CD4-positive, alpha-beta T cell treated with Interleukin-6 at 100 ng/mL for 8 hours (primary cell): ENCODE results near the gene LRRC8E.
A peak's percentile ranks its signal among the peaks of the same experiment; 100 is the strongest.

Experiments
- DNase-seq: peaks from one replicate; pipeline ENCODE4 v3.0.0-alpha.2; 2020; ENCODE audit warnings: mixed read lengths, low spot score

Gene LRRC8E

DNA sequence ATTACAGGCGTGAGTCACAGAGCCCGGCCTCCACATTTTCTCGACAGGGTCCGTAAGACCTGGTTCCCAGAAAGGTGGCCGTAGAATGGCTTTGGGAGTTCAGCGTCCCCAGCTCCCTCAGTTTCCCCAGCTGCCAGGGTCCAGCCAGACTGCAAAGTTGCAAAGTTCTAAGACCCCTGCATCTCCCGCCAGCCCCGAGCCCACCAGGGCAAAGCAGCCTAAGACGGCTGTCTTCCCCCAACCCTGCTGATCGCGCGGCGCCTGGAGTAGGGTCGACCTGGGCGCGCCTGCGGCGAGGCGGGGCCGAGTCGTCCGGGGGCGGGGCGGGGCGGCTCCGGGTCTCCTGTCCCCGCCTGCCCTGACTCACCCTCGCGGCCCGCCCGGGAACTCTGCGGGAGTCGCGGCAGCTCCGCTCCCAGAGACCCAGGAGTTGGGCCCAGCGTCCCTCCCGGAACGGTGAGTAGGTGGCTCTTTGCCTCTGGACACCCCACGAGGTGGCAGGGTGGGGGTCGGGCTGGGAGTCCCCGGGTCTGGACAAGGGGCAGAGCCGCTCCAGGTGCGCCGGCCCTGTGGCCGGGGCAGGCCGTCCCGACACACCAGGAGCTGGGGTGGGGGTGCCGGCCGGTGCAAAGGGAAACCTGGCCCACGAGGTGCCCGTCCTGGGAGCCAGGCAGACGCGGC lies at the start of gene LRRC8E:
LRRC8E (plus strand) TSS at position 366 of the 681 bp plus-strand sequence. CDS start 7,094 bp downstream, outside the sequence.
- no peak for DNase-seq

DNA sequence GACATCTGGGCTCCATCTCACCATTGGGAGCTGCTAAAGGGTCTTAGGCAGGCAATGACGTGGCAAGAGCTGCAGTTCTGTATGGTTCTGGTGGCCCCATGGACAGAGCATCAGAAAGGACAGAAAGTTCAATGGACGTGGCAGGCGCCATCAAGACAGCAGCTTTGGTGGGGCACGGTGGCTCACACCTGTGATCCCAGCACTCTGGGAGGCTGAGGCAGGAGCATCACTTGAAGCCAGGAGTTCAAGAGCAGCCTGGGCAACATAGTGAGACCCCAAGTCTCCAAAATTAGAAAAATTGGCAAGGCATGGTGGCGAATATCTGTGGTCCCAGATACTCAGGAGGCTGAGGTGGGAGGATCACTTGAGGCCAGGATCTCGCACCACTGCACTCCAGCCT lies 48.8 kb upstream of the LRRC8E start:
- DNase-seq, result no peak

DNA sequence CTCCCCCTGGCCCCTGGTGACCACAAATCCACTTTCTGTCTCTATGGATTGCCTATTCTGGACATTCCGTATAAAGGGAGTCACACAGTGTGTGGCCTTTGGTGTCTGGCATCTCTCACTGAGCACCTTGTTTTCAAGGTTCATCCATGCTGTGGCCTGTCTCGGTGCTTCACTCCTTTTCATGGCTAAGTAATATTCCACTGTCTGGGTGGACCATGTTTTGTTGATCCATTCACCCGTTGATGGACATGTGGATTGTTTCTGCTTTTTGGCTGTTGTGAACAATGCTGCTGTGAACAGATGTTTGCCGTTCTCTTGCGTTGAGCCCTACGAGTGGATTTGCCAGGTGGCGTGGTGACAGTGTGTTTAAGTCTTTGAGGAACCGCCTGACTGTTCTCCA lies 47.7 kb upstream of the LRRC8E start:
- no peak for DNase-seq

DNA sequence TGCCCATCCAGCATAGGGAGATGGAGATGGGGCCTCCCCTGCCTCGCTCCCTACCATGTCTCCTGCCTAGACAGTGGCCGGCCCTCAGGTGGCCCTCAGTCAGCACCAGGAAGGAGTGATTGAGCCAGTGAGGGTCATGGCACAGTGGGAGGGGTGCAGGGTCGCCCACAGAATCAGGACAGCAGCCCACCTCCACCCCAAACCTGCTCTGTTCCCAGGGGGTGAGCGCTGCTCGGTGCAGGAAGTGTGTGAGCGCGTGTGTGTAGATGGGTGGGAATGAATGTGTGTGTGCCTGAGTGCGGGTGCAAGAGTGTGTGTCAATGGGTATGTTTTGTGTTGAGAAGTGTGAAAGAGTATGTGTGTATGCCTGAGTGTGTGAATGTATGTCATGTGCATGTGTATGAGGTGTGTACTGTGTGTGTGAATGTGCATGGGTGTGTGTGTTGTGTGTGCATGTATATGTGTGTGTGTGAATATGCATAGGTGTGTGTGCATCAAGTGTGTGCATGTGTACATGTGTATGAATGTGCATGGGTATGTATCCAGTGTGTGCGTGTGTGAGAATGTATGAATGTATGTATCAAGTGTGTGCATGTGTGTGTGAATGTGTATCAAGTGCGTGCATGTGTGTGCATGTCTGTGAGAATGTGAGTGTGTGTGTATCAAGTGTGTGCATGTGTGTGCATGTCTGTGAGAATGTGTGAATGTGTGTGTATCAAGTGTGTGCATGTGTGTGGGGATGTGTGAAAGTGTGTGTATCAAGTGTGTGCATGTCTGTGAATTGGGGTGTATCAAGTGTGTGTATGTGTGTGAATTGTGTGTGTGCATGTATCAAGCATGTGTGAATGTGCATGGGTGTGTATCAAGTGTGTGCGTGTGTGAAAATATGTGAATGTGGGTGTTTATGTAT lies 46.3 kb upstream of the LRRC8E start:
- no peak for DNase-seq

DNA sequence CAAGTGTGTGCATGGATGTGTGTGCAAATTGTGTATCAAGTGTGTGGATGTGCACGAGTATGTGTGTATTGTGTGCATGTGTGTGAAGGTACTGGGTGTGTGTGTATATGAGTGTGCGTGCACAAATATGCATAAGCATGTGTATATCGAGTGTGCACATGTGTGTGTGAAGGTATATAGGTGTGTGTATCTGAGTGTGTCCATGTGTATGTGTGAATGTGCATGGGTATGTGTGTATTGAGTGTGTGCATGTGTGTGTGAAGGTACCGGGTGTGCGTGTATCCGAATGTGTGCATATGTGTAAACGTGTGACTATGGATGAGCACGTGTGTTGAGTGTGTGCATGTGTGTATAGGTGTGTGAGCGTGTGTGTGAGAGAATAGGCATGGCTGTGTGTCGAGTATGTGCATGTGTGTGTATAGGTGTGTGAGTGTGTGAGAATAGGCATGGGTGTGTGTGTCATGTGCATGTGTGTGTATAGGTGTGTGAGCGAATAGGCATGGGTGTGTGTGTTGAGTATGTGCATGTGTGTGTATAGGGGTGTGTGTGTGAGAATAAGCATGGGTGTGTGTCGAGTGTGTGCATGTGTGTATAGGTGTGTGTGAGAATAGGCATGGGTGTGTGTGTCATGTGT lies 45.5 kb upstream of the LRRC8E start:
- no peak for DNase-seq

DNA sequence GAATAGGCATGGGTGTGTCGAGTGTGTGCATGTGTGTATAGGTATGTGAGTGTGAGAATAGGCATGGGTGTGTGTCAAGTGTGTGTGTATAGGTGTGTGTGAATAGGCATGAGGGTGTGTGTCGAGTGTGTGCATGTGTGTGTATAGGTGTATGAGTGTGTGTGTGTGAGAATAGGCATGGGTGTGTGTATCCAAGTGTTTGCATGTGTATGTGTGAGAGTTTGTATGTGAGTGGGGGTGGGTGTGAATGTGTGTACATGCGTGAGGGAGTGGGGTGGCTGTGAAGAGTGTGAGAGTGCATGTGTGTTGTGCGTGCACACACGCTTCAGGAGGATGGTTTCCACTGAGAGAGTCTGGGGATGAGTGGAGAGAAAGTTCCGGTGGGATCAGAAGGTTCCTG lies 44.8 kb upstream of the LRRC8E start:
- no peak for DNase-seq

DNA sequence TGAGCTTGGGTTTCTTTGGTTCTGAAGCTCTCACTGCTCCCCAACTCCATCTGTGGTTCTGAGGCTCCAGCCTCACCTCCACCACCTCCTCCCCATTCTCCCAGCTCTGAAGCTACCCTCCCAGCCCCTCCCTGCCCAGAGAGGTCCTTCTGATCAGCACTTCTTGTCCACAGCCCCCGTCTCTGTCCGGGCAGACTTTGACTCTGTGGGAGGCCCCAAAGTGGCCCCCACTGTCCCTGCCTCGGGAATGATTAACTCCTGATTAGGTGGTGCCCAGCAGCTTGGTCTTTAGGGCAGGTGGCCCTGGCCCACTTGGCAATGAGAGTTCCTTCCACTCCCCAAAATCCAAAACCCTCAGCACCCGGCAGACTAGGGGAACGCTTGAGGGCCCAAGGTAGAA lies 43.9 kb upstream of the LRRC8E start:
- DNase-seq, result no peak

DNA sequence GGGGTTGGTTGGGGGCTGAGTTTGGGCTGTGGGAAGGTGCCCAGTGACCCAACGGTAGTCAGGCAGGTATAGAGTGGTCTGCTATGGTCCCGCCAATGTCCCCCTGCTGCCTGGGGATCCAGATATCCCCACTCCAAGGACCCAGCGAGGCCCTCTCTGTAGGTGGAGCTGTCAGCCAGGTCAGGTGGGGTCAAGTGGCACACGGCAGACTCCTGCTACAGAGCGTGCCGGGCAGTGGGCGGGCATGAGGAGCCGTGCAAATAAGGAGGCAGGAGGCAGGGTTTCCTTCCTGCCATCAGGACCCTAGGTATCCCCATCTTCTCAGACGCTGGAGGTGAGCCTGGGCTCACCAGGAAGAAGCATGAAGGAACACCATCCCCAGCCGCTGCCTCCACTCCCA lies 43.4 kb upstream of the LRRC8E start:
- no peak for DNase-seq

DNA sequence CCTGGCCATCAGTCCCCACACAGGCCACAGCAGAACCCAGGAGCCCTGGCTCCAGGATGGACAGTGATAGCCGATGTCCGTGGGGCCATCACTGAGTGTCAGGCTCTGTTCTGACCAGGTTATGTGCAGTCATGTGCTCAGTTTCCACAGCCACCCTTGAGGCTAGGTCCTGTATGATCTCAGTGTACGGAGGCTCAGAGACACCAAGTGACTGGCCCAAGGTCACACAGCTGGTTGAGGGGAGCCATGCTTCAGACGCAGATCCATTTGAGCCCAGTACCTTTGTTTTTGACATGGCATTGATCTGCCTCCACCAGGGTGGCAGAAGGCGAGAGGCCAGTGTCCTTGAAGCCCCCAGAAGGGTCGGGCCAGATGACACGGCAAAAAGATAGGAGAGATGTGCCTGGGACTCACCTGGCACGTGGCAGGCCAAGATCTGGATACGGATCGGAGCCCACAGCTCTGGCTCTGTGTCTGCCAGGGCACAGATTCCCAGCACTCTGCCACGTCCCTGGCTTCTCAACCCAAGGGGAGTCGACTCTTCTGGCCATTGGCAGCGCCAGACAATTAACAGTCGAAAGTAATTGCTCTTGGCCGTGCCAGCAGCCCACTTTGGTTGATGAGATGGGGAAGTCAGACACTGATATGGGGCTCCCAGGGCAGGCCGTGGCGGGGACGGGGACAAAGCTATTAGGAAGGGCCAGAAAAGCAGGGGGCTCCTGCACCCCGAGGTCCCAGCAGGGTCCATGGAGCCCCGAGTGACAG lies 42.7 kb upstream of the LRRC8E start:
- DNase-seq, result no peak

DNA sequence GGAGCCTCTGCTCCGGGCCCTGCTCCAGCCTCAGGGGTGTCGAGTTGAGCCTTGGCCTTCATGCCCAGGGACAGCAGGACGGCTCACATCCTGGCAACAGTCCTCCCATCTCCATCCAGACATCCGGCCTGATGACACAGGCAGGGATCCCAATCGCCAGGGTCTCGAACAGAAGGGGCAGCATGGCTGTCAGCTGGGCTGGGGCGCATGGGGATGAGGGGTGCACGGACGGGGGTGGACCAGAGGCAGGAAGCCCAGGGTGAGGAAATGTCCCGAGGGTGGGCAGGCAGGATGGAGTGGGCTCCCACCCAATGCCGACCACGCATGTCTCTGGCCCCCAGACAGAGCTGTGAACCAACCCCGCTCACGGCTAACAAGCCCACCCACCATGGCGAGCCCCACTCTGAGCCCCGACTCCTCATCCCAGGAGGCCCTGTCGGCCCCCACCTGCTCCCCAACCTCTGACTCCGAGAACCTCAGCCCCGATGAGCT lies 42.1 kb upstream of the LRRC8E start:
- DNase-seq, result no peak

DNA sequence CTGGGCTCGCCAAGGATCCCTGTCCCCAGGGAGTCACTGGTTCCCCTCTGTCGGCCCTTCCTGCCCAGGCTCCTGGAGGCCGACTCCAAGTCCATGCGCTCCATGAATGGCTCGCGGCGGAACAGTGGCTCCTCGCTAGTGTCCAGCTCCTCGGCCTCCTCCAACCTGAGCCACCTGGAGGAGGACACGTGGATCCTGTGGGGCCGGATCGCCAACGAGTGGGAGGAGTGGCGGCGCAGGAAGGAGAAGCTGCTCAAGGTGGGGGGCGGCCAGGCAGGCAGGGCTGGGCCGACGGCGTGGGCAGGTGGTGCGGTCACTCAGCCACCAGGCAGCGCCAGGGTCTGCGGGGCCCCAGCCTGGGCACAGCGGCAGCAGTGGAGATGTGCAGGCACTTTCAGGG lies 40.6 kb upstream of the LRRC8E start:
- DNase-seq, result no peak

DNA sequence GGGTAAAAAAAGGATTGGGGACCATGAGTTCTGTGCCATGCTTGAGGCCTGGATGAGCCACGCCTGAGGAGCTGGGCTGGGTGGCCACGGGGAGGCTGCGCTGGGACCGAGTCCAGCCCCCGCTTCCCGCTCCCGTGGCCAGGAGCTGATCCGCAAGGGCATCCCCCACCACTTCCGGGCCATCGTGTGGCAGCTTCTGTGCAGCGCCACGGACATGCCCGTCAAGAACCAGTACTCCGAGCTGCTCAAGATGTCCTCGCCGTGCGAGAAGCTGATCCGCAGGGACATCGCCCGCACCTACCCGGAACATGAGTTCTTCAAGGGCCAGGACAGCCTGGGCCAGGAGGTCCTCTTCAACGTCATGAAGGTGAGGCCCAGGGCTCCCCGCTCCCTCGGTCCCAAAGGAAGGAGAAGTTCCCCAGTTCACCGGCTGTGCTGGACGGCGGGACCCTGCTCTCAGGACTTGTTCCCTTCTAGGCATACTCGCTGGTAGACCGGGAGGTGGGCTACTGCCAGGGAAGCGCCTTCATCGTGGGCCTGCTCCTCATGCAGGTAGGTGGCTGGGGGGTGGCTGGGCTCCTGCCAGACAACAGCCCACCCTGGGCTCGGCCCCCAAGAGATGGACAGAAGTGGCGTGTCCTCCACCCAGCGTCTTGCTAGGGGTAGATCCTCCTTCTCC lies 39.4 kb upstream of the LRRC8E start:
- no peak for DNase-seq

DNA sequence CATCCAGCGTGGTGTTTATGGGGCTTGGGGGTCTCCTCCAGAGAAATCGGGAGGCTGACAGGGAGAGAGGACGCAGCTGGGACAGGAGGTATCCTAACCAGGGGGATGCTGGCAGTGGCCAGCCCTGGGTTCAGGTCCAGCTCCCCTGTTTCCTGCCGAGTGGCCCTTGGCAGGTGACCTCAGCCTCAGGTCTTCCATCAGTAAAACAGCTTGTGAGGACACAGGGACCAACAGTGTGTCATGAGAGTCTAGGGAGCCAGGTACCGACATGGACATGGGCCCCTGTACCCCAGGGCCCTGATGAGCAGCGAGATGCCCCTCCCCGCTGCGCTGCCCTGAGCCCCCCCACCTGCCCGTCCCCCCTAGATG lies 38.7 kb upstream of the LRRC8E start:
- DNase-seq, result no peak

DNA sequence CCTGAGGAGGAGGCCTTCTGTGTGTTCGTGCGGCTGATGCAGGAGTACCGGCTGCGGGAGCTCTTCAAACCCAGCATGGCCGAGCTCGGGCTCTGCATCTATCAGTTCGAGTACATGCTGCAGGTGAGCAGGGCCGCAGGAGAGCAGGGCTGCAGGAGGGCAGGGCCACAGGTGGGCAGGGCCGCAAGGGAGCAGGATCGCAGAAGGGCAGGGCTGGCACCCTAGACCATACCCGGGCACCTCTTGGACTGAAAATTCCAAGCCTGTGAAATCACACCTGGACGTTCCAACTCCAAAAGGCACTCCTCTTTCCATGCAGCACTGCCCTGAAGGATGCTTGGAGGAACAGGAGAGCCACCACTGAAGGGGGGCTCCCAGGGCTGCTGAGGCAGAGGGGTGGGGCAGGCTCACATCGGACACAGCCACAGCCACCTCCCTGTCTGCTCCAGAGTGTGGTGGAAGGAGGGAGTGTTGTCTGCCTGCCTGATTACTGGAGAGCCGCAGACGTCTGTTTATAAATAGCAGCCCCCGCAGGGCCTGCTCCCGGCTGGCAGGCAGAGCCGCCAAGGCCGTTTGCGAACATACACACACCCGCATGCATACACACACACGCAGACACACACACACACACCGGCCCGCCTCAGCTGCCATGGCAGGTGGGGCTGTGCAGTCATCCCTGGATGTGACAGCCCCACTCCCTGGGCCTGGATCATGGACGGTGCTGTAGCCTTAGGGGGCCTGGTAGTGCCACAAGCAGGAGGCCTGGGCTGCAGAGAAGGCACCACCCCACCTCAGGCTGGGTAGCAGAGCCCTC lies 38.1 kb upstream of the LRRC8E start:
- no peak for DNase-seq

DNA sequence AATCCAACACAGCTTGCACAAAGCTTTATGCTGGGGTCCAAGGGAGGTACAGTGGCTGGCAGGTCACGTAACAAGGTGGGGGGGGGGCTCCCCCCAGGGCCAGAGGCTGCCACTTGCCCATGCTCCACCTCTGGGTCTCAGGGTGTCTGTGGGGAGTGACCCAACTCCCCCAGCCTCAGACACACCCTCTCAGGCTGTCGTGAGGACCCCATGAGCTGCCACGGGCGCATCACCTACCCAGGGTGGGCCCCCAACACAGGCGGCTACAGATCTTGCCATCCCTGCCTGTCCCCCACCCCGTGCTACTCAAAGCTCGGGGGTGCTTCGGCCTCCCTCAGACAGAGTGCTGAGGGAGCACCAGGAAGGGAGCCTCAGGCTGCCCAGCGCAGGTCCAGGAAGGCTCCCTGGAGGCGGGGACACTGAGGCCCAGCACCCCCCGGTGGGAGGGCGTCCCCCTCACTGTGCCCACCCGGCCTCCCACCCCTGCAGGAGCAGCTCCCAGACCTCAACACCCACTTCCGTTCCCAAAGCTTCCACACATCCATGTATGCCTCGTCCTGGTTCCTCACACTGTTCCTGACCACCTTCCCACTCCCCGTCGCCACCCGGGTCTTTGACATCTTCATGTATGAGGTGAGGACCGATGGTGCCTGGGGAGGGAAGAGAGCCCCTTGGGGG lies 37.2 kb upstream of the LRRC8E start:
- no peak for DNase-seq

DNA sequence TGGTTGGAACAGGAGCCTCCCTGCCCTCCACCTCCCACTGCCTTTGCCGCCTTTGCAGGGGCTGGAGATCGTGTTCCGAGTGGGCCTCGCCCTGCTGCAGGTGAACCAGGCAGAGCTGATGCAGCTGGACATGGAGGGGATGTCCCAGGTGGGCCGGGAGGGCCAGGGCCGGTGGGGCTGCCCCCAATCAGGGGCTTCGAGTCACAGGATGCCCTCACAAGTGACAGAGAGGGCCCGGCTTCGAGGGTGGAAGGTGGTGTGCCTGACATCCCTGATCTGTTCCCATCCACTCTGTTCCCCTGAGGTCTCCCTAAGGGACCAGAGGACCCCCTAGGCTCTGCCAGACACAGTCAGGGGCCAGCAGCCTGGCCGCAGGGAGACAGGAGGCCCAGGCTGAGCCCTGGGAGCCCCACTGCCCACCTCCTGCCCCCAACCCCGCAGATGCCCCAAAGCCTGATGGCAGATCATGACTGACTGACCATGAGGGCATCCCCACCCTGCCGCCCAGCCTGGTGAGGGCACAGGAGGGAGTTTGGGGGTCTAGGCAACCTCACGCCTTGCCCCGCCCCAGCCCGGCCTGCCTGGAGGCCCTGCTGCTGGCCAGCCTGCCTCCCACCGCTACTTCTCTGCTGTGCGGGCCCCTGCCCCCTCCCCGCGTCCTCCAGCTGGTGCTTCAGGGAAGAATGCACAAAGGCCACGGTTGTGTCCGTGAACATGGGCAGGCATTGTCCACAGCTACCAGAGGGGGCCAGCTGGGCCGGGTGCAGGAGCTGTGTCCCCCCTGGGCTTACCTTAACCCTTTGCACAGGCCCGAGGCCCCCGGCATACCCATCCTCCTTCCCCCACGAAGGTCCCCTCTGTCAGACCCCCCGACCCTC lies 36.4 kb upstream of the LRRC8E start:
- DNase-seq, result no peak

DNA sequence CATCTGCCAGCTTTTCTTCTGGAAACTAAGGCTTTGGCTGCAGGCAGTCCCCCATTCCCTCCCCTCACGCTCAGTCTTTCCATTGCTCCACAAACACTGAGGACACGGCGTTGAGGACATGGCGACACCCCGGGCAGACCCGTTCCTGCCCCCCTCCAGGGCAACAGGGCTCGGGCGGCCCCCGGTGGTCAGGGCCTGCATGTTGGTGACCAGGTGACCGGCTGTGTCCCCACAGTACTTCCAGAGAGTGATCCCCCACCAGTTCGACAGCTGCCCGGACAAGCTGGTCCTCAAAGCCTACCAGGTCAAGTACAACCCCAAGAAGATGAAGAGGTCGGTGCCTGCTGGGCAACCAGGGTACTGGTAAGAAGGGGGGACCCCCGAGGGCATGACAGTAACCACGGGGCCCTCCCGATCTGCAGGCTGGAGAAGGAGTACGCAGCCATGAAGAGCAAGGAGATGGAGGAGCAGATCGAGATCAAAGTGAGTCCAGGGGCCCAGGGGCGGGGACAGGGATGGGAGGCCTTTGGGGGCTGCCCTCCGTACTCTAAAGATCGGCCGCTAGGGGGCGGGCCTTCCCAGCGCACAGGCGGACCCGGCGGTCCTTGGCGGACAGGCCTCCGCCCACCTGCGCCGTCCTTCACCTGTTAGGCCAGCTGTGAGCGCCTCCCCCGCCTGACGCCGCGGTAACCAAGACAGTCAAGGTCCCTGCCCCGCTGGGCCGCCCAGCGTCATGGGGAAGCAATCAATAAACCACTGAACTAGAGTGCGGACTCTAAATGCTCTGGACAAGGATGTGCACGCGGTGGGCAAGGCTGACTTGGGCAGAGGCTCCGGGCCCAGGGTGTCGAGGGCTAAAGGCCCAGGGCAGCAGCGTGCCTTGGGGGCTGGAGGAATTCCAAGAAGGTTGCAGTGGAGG lies 35.2 kb upstream of the LRRC8E start:
- DNase-seq, result peak; percentile 48

DNA sequence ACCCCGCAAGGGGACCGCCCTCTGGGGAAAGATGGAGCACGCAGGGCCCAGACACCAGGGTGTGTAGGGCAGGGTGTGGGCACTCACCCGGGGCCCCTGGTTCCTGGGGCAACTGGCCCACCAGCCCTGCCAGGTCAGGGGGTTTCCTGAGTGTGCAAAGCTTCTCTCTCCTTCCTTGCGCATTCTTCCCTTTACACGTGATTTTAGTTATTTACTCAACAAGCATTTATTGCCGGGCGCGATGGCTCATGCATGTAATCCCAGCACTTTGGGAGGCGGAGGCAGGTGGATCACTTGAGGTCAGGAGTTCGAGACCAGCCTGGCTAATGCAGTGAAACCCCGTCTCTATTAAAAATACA lies 34.6 kb upstream of the LRRC8E start:
- no peak for DNase-seq
